Subcutaneous abdominal adipose tissue (tissue), 5 donors: ENCODE data around the gene UTF1.
A peak's percentile ranks its signal among the peaks of the same experiment; 100 is the strongest.

ENCODE experiments used
- H3K27ac ChIP-seq: one replicate; pipeline ENCODE4 v1.7.0; 2013; ENCODE audit warnings: low read depth, mild to moderate bottlenecking, inconsistent platforms, low read length, moderate library complexity
- H3K27me3 ChIP-seq, 5 donors: one replicate each; pipeline ENCODE4 v1.7.0; 2013; ENCODE audit warnings: low read length in 5 of 5, inconsistent platforms in 1 of 5; ENCODE audit not compliant: control insufficient read depth in 5 of 5, insufficient read depth in 4 of 5
- H3K36me3 ChIP-seq, 5 donors: one replicate each; pipeline ENCODE4 v1.7.0; 2013; ENCODE audit warnings: low read length in 5 of 5; ENCODE audit not compliant: control insufficient read depth in 5 of 5, insufficient read depth in 5 of 5
- H3K4me1 ChIP-seq, 5 donors: one replicate each; pipeline ENCODE4 v1.7.0; 2013; ENCODE audit warnings: low read length in 5 of 5, mild to moderate bottlenecking in 3 of 5, moderate library complexity in 1 of 5; ENCODE audit not compliant: control insufficient read depth in 5 of 5, insufficient read depth in 5 of 5
- H3K4me3 ChIP-seq, 5 donors: one replicate each; pipeline ENCODE4 v1.7.0; 2013; ENCODE audit warnings: low read length in 5 of 5, low read depth in 1 of 5
- H3K9ac ChIP-seq, 5 donors: one replicate each; pipeline ENCODE4 v1.7.0; 2013; ENCODE audit warnings: low read length in 5 of 5, mild to moderate bottlenecking in 4 of 5, moderate library complexity in 3 of 5
- H3K9me3 ChIP-seq, 5 donors: one replicate each; pipeline ENCODE4 v1.7.0; 2013; ENCODE audit warnings: low read length in 5 of 5; ENCODE audit not compliant: control insufficient read depth in 5 of 5
- donor health status: healthy.
- donor health status: healthy.
- donor health status: healthy.
- donor health status: healthy.
- donor health status: healthy.

UTF1 gene

DNA sequence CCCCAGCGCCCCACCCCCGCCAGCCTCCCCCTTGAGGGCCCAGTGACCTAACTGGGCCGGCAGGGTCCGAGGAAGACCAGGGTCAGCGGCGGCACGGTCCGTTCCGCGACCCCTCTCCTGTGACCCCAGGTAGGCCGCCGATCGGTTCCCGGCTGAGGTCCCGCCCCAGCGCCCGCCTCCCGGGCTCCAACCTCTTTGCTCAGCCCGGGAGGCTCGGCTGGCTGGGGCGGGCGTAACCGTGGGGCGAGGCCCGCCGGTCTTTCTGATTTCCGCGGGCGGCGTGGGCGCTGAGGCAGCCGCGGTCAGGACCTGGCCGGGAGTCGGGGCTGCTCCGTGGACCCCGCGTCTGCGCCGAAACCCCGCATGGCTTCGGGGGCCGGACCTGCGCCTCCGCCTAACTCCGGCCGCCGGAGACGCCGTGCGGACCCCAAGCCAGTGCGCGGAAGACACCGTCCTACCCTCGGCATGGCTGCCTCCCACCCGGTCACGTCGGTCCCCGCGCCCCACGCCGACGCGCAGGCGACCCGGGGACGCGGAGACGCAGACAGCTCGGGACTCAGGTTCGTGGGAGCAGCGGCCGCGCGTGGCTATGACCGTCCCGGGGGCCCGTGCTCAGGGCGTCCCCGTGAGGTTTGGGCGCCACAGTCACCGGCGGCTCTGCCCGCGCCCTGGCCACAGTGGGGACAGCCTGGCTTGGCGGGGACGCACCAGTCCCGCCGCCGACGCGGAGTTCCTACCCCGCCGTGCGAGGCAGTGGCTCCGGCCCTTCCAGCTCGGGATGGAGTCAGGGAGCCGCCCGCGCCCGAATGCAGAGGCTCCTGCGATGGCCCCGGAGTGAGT is 6.6 kb downstream of the UTF1 start:
- H3K36me3 ChIP-seq, result no peaks in the 10 kb centered on the region
- no peaks in the 10 kb centered on the region for H3K9me3 ChIP-seq
- H3K4me3 ChIP-seq, result peak overlapping the region in 2 of 5 donors; percentile 43 to 55
- no peak overlapping the region for H3K27ac ChIP-seq
- no peak overlapping the region for H3K9ac ChIP-seq
- H3K4me1 ChIP-seq, result peaks cover 0 to 31% (median 13%) of the 10 kb centered on the region in 5 donors
- H3K27me3 ChIP-seq, result peaks cover 24 to 63% (median 51%) of the 10 kb centered on the region in 5 donors

DNA sequence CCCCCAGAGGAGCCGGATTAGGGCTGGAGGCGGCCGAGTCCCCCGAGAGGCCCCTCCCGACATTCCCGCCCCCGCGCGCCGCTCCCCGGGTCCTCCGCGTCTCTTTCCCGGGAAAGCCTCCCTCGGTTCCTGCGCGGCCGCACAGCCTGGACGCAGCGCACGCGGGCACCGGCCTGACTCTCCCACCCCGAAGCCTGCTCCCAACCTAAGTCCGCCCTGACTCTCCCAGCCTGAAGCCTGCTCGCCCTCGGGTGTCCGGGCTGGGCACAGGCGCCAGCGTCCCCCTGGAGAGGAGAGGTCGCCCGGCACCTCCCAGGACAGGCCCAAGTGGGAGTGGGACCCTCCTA is 7.2 kb downstream of the UTF1 start:
- Histone ChIP-seq H3K9me3 (no peaks in the 10 kb centered on the region), H3K4me3 (peak overlapping the region in 2 of 5 donors; percentile 43 to 55), H3K36me3 (no peaks in the 10 kb centered on the region), H3K9ac (no peak overlapping the region), H3K4me1 (peaks cover 0 to 35% (median 17%) of the 10 kb centered on the region in 5 donors), H3K27me3 (peaks cover 23 to 59% (median 51%) of the 10 kb centered on the region in 5 donors), H3K27ac (no peak overlapping the region)

DNA sequence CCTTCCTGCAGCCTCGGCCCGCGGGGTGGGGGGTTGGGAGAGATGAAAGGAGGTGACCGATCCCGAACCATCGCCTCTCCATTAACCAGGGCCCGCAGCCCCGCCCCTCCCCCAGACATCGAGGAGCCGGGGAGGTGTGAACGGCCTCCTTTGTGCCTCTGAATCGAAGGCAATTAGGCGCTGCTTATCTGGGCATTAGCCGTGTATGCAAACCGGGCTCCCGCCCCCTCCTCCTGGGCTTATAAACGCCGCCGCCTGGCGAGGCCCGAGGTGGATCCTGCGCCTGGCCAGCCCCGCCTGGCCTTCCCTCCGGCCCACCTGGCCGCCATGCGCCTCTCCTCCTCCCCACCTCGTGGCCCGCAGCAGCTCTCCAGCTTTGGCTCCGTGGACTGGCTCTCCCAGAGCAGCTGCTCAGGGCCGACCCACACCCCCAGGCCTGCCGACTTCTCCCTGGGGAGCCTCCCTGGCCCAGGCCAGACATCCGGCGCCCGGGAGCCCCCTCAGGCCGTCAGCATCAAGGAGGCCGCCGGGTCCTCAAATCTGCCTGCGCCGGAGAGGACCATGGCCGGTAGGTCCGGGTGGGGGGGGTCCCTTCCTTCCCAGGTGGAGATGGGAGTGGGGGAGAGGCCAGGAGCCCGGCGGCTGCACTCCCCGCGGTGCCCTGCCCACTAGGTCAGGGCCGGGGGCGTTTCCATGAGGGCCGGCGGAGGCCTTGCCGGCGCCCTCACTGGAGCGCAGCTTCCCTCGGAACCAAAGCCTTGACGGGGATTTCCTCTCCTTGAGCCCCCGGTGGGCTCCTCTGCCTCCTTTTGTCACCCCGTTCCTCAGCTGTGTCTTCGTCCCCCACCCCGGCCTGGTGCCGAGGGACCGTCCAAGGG is 7.8 kb downstream of the UTF1 start, which contains the start of gene VENTX:
Gene VENTX, plus strand, starts transcription at position 268 of the 878 bp plus-strand sequence. Its CDS starts 60 bp downstream, at position 328.
- peaks cover 23 to 59% (median 55%) of the 10 kb centered on the region in 5 donors for H3K27me3 ChIP-seq
- H3K9ac ChIP-seq, result no peak within 1 kb of the TSS
- no peaks in the 10 kb centered on the region for H3K9me3 ChIP-seq
- H3K36me3 ChIP-seq, result no peaks in the 10 kb centered on the region
- H3K4me1 ChIP-seq, result peaks cover 0 to 35% (median 17%) of the 10 kb centered on the region in 5 donors
- no peak within 1 kb of the TSS for H3K27ac ChIP-seq
- peak within 1 kb of the TSS in 2 of 5 donors; percentile 43 to 55 for H3K4me3 ChIP-seq

DNA sequence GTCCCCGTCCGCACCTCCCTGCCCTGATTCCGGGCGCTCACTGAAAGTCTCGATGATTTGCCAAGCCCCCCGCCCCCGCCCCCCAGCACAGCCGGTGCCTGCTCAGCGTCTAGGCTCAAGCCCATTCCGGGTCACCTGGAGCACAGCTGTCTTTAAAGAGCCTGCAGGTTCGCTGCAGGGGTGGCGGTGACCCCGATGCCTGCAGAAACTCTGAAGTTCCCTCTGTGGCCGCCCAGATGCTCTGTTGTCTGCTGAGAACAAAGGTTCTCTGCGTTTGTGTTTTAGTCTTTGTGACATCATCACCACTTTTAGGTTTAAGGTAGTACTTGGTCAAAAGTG is 8.4 kb downstream of the UTF1 start:
- no peaks in the 10 kb centered on the region for H3K9me3 ChIP-seq
- H3K27ac ChIP-seq, result no peak overlapping the region
- peaks cover 25 to 60% (median 57%) of the 10 kb centered on the region in 5 donors for H3K27me3 ChIP-seq
- peaks cover 0 to 35% (median 17%) of the 10 kb centered on the region in 5 donors for H3K4me1 ChIP-seq
- no peak overlapping the region for H3K9ac ChIP-seq
- H3K36me3 ChIP-seq, result no peaks in the 10 kb centered on the region
- no peak overlapping the region for H3K4me3 ChIP-seq

DNA sequence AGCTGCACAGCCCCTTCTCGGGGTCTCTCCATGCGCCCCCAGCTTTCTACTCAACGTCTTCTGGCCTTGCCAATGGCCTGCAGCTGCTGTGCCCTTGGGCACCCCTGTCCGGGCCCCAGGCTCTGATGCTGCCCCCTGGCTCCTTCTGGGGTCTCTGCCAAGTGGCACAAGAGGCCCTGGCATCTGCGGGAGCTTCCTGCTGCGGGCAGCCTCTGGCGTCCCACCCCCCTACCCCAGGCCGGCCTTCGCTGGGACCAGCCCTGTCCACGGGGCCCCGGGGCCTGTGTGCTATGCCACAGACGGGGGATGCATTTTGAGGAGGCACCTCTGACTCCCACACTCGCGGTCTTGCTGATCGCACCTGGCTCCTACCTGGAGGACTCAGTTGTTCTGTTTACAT is 10.0 kb downstream of the UTF1 start:
- Histone ChIP-seq H3K9ac (no peak overlapping the region), H3K4me3 (no peak overlapping the region), H3K9me3 (no peaks in the 10 kb centered on the region), H3K27ac (no peak overlapping the region), H3K4me1 (peaks cover 0 to 35% (median 17%) of the 10 kb centered on the region in 5 donors), H3K27me3 (peaks cover 32 to 68% (median 63%) of the 10 kb centered on the region in 5 donors), H3K36me3 (no peaks in the 10 kb centered on the region)

DNA sequence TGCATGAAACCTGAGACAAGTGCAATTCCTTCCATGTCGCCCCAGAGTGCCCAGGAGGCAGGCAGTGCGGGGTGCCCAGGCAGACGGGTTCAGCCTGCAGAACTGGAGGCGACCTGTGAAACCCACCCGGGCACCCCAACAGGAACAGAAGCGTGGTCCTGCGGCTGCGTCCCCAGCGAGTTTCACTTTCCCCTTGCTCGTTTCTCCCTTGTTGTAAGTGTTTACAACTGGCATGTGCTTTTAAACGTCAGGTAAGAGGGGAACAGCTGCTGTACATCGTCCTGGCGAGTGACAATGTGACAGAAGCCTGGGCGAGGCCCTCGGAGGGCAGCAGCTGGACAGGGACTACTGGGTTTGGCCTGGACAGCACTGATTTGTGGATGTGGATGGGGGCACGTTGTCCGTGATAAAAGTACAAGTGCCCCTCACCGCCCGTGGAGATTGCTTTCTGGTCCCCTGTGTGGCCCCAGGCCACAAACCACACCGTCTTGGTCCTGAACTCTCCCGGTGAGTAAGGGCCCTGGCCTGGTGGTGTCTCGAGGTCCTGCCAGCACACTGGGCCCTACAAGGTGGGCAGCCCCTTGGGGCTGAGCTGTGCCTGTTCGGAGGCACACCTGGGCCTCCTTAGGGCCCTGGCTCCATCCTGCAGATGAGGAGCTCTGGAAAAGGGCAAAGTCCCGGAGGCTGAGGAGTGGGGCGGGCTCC is 11.6 kb downstream of the UTF1 start:
- Histone ChIP-seq H3K9ac (no peak overlapping the region), H3K27me3 (peaks cover 38 to 73% (median 68%) of the 10 kb centered on the region in 5 donors), H3K4me3 (peak overlapping the region in 2 of 5 donors; percentile 42 to 50), H3K27ac (no peak overlapping the region), H3K36me3 (no peaks in the 10 kb centered on the region), H3K9me3 (no peaks in the 10 kb centered on the region), H3K4me1 (peaks cover 0 to 30% (median 14%) of the 10 kb centered on the region in 5 donors)

DNA sequence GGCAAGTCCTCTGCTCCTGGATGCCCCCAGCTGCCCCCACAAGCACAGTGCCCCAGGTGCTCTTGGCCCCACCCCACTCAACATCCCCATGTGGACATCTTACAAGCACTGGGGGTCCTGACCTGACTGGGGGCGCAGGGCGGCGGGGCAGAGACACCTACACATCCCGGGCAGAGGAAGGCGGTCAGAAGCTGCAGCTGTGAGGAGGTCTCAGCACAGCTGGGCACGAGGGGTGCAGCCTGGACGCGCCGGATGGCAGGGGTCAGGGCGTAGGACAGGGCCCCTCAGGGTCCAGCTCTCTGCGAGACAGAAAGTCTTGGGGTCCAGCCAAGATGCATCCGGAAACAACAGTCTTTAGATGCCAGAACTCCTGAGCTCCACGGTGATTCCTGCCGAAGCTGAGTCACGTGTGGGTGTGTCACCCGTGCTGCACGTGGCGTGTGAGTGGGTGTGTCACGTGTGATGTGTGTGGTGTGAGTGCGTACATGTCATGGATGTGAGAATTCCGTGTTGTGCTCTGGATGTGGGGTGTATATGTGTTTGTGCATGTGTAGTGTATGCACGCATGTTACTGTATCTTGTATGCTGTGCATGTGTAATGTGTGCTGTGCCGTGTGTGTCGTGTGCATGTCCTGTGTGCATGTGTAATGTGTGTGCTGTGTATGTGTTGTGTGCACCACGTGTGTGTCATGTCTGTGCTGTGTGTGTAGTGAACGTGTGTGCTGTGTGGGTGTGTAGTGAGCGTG is 12.8 kb downstream of the UTF1 start:
- Histone ChIP-seq H3K9me3 (no peaks in the 10 kb centered on the region), H3K36me3 (no peaks in the 10 kb centered on the region), H3K4me3 (no peak overlapping the region), H3K9ac (no peak overlapping the region), H3K27me3 (peaks cover 41 to 70% (median 68%) of the 10 kb centered on the region in 5 donors), H3K27ac (no peak overlapping the region), H3K4me1 (peaks cover 0 to 23% (median 9%) of the 10 kb centered on the region in 5 donors)

DNA sequence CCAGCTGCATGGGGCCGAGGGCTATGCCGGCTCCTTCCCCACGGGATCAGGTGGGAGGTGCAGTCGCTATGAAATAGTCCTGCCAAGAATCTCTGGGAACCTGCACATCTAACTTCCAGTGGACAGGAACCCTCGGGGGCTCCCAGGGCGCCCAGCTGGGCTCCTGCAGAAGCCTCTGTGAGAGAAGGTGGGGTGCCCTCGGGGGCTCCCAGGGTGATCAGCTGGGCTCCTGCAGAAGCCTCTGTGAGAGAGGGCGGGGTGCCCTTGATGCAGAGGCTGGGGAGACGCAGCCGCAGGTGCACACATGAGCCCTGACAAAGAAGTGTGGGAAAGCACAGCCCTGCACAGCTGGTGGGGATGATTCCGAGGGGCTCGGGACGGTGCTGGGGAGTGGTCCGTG is 13.6 kb downstream of the UTF1 start:
- Histone ChIP-seq H3K4me1 (peaks cover 0 to 18% (median 4%) of the 10 kb centered on the region in 5 donors), H3K27me3 (peaks cover 48 to 71% (median 66%) of the 10 kb centered on the region in 5 donors)

More for the DNA sequence above, 13.6 kb downstream of the UTF1 start:
- Histone ChIP-seq H3K9ac (no peak overlapping the region), H3K36me3 (no peaks in the 10 kb centered on the region), H3K4me3 (no peak overlapping the region), H3K9me3 (no peaks in the 10 kb centered on the region), H3K27ac (no peak overlapping the region)
